PC-9 (cell line): ENCODE data around the gene CCDC3.

Experiments used
- EZH2 ChIP-seq: fragments of 200-600 bp; sonication (generic); IDR thresholded peaks from 2 replicates; pipeline ENCODE4 v1.8.0; 2017; ENCODE audit warnings: antibody characterized with exemption, low read depth
- TF ChIP-seq, protein P1 (sequence below): fragments of 200-600 bp; sonication (generic); conservative IDR thresholded peaks from 2 replicates; pipeline ENCODE4 v1.6.1; 2017; ENCODE audit warnings: mixed run types, antibody characterized with exemption, mild to moderate bottlenecking, moderate library complexity

DNA sequence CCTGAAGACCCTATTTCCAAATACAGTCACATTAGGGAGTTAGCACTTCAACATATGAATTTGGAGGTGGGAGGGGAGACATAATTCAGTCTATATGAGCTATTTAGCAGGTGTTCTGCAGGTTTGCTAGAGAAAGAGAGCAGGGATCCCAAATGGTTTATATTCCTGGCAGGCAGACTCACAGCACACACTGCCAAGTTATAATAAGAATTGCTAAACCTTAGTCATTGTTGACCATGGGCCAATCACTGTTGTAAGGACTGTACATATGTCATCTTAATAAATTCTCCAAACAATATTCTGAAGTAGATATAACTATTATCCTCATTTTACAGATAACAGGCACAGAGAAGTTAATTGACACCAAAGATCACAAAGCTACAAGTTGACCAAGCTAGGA lies 1.5 kb upstream of the CCDC3 start:
- TF ChIP-seq, protein P1, sequence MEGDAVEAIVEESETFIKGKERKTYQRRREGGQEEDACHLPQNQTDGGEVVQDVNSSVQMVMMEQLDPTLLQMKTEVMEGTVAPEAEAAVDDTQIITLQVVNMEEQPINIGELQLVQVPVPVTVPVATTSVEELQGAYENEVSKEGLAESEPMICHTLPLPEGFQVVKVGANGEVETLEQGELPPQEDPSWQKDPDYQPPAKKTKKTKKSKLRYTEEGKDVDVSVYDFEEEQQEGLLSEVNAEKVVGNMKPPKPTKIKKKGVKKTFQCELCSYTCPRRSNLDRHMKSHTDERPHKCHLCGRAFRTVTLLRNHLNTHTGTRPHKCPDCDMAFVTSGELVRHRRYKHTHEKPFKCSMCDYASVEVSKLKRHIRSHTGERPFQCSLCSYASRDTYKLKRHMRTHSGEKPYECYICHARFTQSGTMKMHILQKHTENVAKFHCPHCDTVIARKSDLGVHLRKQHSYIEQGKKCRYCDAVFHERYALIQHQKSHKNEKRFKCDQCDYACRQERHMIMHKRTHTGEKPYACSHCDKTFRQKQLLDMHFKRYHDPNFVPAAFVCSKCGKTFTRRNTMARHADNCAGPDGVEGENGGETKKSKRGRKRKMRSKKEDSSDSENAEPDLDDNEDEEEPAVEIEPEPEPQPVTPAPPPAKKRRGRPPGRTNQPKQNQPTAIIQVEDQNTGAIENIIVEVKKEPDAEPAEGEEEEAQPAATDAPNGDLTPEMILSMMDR: no peak
- no peak for TF ChIP-seq EZH2
